ENCODE measurements around the gene PRR5.
"Not testable (repeated sequence)": the region's sequence is repeated elsewhere in the genome, so short reads cannot be mapped to it uniquely, and the experiment has no call there.

The PRR5 gene

GRCh38 chr22:44701824-44702478, at the start of gene PRR5:
Gene PRR5 (plus strand): TSS chr22:44702204. CDS start chr22:44702475, 271 bp downstream.
- peak; percentile 66 to 75 for DNase-seq (ENCODE audit: low read depth in 2 of 2)

GRCh38 chr22:44652866-44653265, 49.1 kb upstream of the PRR5 start:
- not testable (repeated sequence) for DNase-seq (ENCODE audit: low read depth in 2 of 2)

- DNase-seq (ENCODE audit: low read depth in 2 of 2) = no peak
Observed at GRCh38 chr22:44658311-44658953, 43.6 kb upstream of the PRR5 start.

- no peak for DNase-seq (ENCODE audit: low read depth in 2 of 2)
Observed at GRCh38 chr22:44659140-44659539, 42.9 kb upstream of the PRR5 start.

GRCh38 chr22:44660051-44660830, 41.8 kb upstream of the PRR5 start:
- DNase-seq (ENCODE audit: low read depth in 2 of 2) = no peak

GRCh38 chr22:44661070-44661469, 40.9 kb upstream of the PRR5 start:
- no peak for DNase-seq (ENCODE audit: low read depth in 2 of 2)

- no peak for DNase-seq (ENCODE audit: low read depth in 2 of 2)
Observed at GRCh38 chr22:44661659-44662569, 40.1 kb upstream of the PRR5 start.

GRCh38 chr22:44663256-44663999, 38.6 kb upstream of the PRR5 start:
- no peak for DNase-seq (ENCODE audit: low read depth in 2 of 2)

GRCh38 chr22:44664149-44664548, 37.9 kb upstream of the PRR5 start:
- no peak for DNase-seq (ENCODE audit: low read depth in 2 of 2)

- no peak for DNase-seq (ENCODE audit: low read depth in 2 of 2)
Observed at GRCh38 chr22:44665115-44665514, 36.9 kb upstream of the PRR5 start.

- DNase-seq (ENCODE audit: low read depth in 2 of 2) = no peak
Observed at GRCh38 chr22:44666207-44666585, 35.8 kb upstream of the PRR5 start.

- DNase-seq (ENCODE audit: low read depth in 2 of 2) = no peak
Observed at GRCh38 chr22:44667276-44667675, 34.7 kb upstream of the PRR5 start.

- peak in 1 of 2 donors; percentile 17 for DNase-seq (ENCODE audit: low read depth in 2 of 2)
Observed at GRCh38 chr22:44667829-44668189, 34.2 kb upstream of the PRR5 start.

- DNase-seq (ENCODE audit: low read depth in 2 of 2) = peak in 1 of 2 donors; percentile 30
Observed at GRCh38 chr22:44668190-44668885, 33.7 kb upstream of the PRR5 start.

- no peak for DNase-seq (ENCODE audit: low read depth in 2 of 2)
Observed at GRCh38 chr22:44668886-44669521, 33.0 kb upstream of the PRR5 start.

- no peak for DNase-seq (ENCODE audit: low read depth in 2 of 2)
Observed at GRCh38 chr22:44669561-44669976, 32.4 kb upstream of the PRR5 start.

GRCh38 chr22:44670220-44670988, 31.6 kb upstream of the PRR5 start:
- no peak for DNase-seq (ENCODE audit: low read depth in 2 of 2)

- DNase-seq (ENCODE audit: low read depth in 2 of 2) = no peak
Observed at GRCh38 chr22:44671742-44672141, 30.3 kb upstream of the PRR5 start.

GRCh38 chr22:44672632-44673031, 29.4 kb upstream of the PRR5 start:
- DNase-seq (ENCODE audit: low read depth in 2 of 2) = no peak

Data from stimulated activated CD4-positive, alpha-beta T cell treated with anti-CD3 and anti-CD28 coated beads, Interleukin-1b, Interleukin-23, amount 100 ng/mL, for 4 hours (primary cell).